Measurements from ENCODE around the gene HLCS.

DNA sequence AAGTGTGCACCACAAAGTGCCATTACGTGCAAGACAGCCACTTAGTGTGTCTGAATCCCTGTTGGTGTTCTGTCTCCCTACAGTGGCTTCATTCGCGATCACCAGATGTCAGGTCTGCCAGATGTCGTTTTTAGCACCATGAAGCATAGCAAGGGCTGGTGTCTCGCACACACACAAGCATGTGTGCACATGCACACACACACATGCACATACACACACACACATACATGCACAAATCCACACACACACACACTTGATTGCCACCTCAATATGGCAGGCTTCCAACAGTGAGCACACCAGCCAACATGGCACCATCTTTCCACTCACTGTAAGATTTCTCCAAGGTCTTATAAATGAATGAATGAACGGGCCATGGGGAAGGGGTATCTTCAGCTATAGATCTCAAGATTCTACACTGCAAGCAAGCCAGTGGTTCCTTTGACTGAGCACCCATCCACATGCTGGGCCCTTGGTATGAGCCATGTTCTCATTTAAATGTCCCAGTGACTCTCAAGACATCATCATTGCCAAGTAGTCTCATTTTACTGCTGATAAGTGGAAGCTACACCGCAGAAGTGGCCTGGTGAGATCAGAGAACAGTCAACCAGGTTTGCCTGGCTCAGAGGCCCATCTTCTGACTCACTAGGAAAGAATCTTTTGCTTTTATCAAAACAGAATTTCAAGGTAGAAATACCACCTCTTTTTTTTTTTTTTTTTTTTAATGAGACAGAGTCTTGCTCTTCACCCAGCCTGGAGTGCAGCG lies 182.7 kb downstream of the HLCS start:
- TF ChIP-seq, protein P1, sequence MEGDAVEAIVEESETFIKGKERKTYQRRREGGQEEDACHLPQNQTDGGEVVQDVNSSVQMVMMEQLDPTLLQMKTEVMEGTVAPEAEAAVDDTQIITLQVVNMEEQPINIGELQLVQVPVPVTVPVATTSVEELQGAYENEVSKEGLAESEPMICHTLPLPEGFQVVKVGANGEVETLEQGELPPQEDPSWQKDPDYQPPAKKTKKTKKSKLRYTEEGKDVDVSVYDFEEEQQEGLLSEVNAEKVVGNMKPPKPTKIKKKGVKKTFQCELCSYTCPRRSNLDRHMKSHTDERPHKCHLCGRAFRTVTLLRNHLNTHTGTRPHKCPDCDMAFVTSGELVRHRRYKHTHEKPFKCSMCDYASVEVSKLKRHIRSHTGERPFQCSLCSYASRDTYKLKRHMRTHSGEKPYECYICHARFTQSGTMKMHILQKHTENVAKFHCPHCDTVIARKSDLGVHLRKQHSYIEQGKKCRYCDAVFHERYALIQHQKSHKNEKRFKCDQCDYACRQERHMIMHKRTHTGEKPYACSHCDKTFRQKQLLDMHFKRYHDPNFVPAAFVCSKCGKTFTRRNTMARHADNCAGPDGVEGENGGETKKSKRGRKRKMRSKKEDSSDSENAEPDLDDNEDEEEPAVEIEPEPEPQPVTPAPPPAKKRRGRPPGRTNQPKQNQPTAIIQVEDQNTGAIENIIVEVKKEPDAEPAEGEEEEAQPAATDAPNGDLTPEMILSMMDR (IDR thresholded peaks at IDR 0.05; ENCODE audit: insufficient read depth, low read length, poor library complexity, severe bottlenecking), result no peak
- TF ChIP-seq EZH2phosphoT487 (conservative IDR thresholded peaks at IDR 0.05; ENCODE audit: low read length), result no peak

All from SU-DHL-6 (cell line).